Duodenal mucosa (tissue), 2 donors: Measurements from ENCODE around the gene GBP4.

Experiments used
- H3K27ac ChIP-seq: one replicate; pipeline ENCODE4 v1.7.0; 2013; ENCODE audit warnings: low read depth, low read length
- H3K27me3 ChIP-seq, 2 donors: one replicate each; pipeline ENCODE4 v1.7.0; 2013; ENCODE audit warnings: low read length in 2 of 2, control low read depth in 1 of 2; ENCODE audit not compliant: insufficient read depth in 2 of 2, control insufficient read depth in 1 of 2
- H3K36me3 ChIP-seq, 2 donors: one replicate each; pipeline ENCODE4 v1.7.0; 2013; ENCODE audit warnings: low read length in 2 of 2, control low read depth in 1 of 2; ENCODE audit not compliant: insufficient read depth in 2 of 2, control insufficient read depth in 1 of 2
- H3K4me1 ChIP-seq, 2 donors: one replicate each; pipeline ENCODE4 v1.7.0; 2013; ENCODE audit warnings: low read length in 2 of 2, control low read depth in 1 of 2; ENCODE audit not compliant: insufficient read depth in 2 of 2, control insufficient read depth in 1 of 2
- H3K4me3 ChIP-seq, 2 donors: one replicate each; pipeline ENCODE4 v1.7.0; 2013; ENCODE audit warnings: low read length in 2 of 2, low read depth in 1 of 2
- H3K9ac ChIP-seq, 2 donors: one replicate each; pipeline ENCODE4 v1.7.0; 2013; ENCODE audit warnings: low read length in 2 of 2, low read depth in 1 of 2
- H3K9me3 ChIP-seq, 2 donors: one replicate each; pipeline ENCODE4 v1.7.0; 2013; ENCODE audit warnings: low read length in 2 of 2, control low read depth in 1 of 2; ENCODE audit not compliant: control insufficient read depth in 1 of 2

Gene GBP4

GRCh38 chr1:89201106-89201794 lies 2.5 kb upstream of the GBP4 start:
- Histone ChIP-seq H3K27me3 (no peaks in the 10 kb centered on the region), H3K9me3 (peaks cover 9 to 16% of the 10 kb centered on the region in 2 donors), H3K4me1 (peaks cover 6 to 20% of the 10 kb centered on the region in 2 donors), H3K4me3 (peak overlapping the region in 1 of 2 donors; percentile 3), H3K36me3 (no peaks in the 10 kb centered on the region), H3K27ac (no peak overlapping the region), H3K9ac (no peak overlapping the region)

GRCh38 chr1:89200663-89201062 lies 1.9 kb upstream of the GBP4 start:
- no peak overlapping the region for H3K27ac ChIP-seq
- H3K4me1 ChIP-seq, result peaks cover 6 to 20% of the 10 kb centered on the region in 2 donors
- no peaks in the 10 kb centered on the region for H3K27me3 ChIP-seq
- H3K9ac ChIP-seq, result no peak overlapping the region
- H3K36me3 ChIP-seq, result no peaks in the 10 kb centered on the region
- H3K4me3 ChIP-seq, result peak overlapping the region in 1 of 2 donors; percentile 3
- peaks cover 9 to 16% of the 10 kb centered on the region in 2 donors for H3K9me3 ChIP-seq

GRCh38 chr1:89199525-89200031 lies 836 bp upstream of the GBP4 start:
- Histone ChIP-seq H3K4me1 (peaks cover 6 to 20% of the 10 kb centered on the region in 2 donors), H3K27me3 (no peaks in the 10 kb centered on the region), H3K9me3 (peaks cover 0 to 6% of the 10 kb centered on the region in 2 donors), H3K36me3 (no peaks in the 10 kb centered on the region), H3K4me3 (peak overlapping the region; percentile 88 to 98), H3K9ac (peak overlapping the region; percentile 83 to 85), H3K27ac (peak overlapping the region; percentile 71)

GRCh38 chr1:89198081-89198480 lies 661 bp downstream of the GBP4 start:
- H3K27me3 ChIP-seq, result no peaks in the 10 kb centered on the region
- peak overlapping the region; percentile 71 for H3K27ac ChIP-seq
- H3K4me1 ChIP-seq, result peaks cover 6 to 20% of the 10 kb centered on the region in 2 donors
- peaks cover 0 to 2% of the 10 kb centered on the region in 2 donors for H3K36me3 ChIP-seq
- peak overlapping the region; percentile 88 to 98 for H3K4me3 ChIP-seq
- H3K9ac ChIP-seq, result peak overlapping the region; percentile 83 to 85
- no peaks in the 10 kb centered on the region for H3K9me3 ChIP-seq

- Histone ChIP-seq H3K27me3 (no peaks in the 10 kb centered on the region), H3K36me3 (peaks cover 4 to 17% of the 10 kb centered on the region in 2 donors), H3K4me1 (peaks cover 6 to 8% of the 10 kb centered on the region in 2 donors), H3K9ac (no peak overlapping the region), H3K4me3 (peak overlapping the region in 1 of 2 donors; percentile 11), H3K9me3 (no peaks in the 10 kb centered on the region), H3K27ac (no peak overlapping the region)
Observed at GRCh38 chr1:89195476-89195875, 3.3 kb downstream of the GBP4 start.

- H3K27me3 ChIP-seq, result no peaks in the 10 kb centered on the region
- H3K4me1 ChIP-seq, result no peaks in the 10 kb centered on the region
- no peak overlapping the region for H3K4me3 ChIP-seq
- H3K27ac ChIP-seq, result no peak overlapping the region
- no peak overlapping the region for H3K9ac ChIP-seq
- peaks cover 22 to 44% of the 10 kb centered on the region in 2 donors for H3K36me3 ChIP-seq
- H3K9me3 ChIP-seq, result no peaks in the 10 kb centered on the region
Observed at GRCh38 chr1:89191314-89191713, 7.4 kb downstream of the GBP4 start.

- Histone ChIP-seq H3K36me3 (peaks cover 27 to 54% of the 10 kb centered on the region in 2 donors), H3K4me1 (no peaks in the 10 kb centered on the region), H3K9ac (no peak overlapping the region), H3K27ac (no peak overlapping the region), H3K27me3 (no peaks in the 10 kb centered on the region), H3K4me3 (no peak overlapping the region), H3K9me3 (no peaks in the 10 kb centered on the region)
Observed at GRCh38 chr1:89190017-89190416, 8.7 kb downstream of the GBP4 start.

- Histone ChIP-seq H3K4me1 (no peaks in the 10 kb centered on the region), H3K36me3 (peaks cover 0 to 14% of the 10 kb centered on the region in 2 donors), H3K27me3 (no peaks in the 10 kb centered on the region), H3K9me3 (no peaks in the 10 kb centered on the region), H3K9ac (no peak overlapping the region), H3K4me3 (no peak overlapping the region), H3K27ac (no peak overlapping the region)
Observed at GRCh38 chr1:89179343-89179742, 19.4 kb downstream of the GBP4 start.

GRCh38 chr1:89176971-89177370 lies 21.8 kb downstream of the GBP4 start:
- H3K27ac ChIP-seq, result no peak overlapping the region
- H3K4me3 ChIP-seq, result no peak overlapping the region
- H3K27me3 ChIP-seq, result no peaks in the 10 kb centered on the region
- no peaks in the 10 kb centered on the region for H3K36me3 ChIP-seq
- H3K4me1 ChIP-seq, result no peaks in the 10 kb centered on the region
- no peaks in the 10 kb centered on the region for H3K9me3 ChIP-seq
- H3K9ac ChIP-seq, result no peak overlapping the region

GRCh38 chr1:89175601-89176256 lies 23.0 kb downstream of the GBP4 start, which contains the start of gene GBP7:
TSS of gene GBP7 (minus strand) at chr1:89176003. CDS start at chr1:89171935, 4,068 bp downstream.
- H3K27ac ChIP-seq, result no peak within 1 kb of the TSS
- H3K9ac ChIP-seq, result no peak within 1 kb of the TSS
- no peaks in the 10 kb centered on the region for H3K9me3 ChIP-seq
- no peak within 1 kb of the TSS for H3K4me3 ChIP-seq
- H3K27me3 ChIP-seq, result no peaks in the 10 kb centered on the region
- no peaks in the 10 kb centered on the region for H3K4me1 ChIP-seq
- H3K36me3 ChIP-seq, result no peaks in the 10 kb centered on the region
